ENCODE results near the gene CFAP52.

CFAP52 gene

GRCh38 chr17:9644910-9645751 is 68.7 kb downstream of the CFAP52 start, which contains the start of gene USP43:
Gene USP43 (plus strand): TSS chr17:9645517. CDS start chr17:9645633, 116 bp downstream.
- DNase-seq (ENCODE audit: extremely low read depth, low read depth): no peak

GRCh38 chr17:9645851-9646545 is 69.6 kb downstream of the CFAP52 start:
- H3K4me3 ChIP-seq (replicated peaks; ENCODE audit: low read depth, low read length): peak overlapping the region; percentile 65
- TF ChIP-seq CTCF (IDR thresholded peaks at IDR 0.05; ENCODE audit: low read depth, low read length, missing control alignments): no peak
- no peak for DNase-seq (ENCODE audit: extremely low read depth, low read depth)

More at GRCh38 chr17:9644910-9645751, 68.7 kb downstream of the CFAP52 start, which contains the start of gene USP43:
- no peak for TF ChIP-seq CTCF (IDR thresholded peaks at IDR 0.05; ENCODE audit: low read depth, low read length, missing control alignments)
- peak within 1 kb of the TSS; percentile 65 for H3K4me3 ChIP-seq (replicated peaks; ENCODE audit: low read depth, low read length)

- no peak for DNase-seq (ENCODE audit: extremely low read depth, low read depth)
These were observed 70.1 kb downstream of the CFAP52 start for GRCh38 chr17:9646546-9646885.

GRCh38 chr17:9647014-9647413 is 70.6 kb downstream of the CFAP52 start:
- TF ChIP-seq CTCF (IDR thresholded peaks at IDR 0.05; ENCODE audit: low read depth, low read length, missing control alignments): no peak
- DNase-seq (ENCODE audit: extremely low read depth, low read depth): no peak
- no peak overlapping the region for H3K4me3 ChIP-seq (replicated peaks; ENCODE audit: low read depth, low read length)

More at GRCh38 chr17:9646546-9646885, 70.1 kb downstream of the CFAP52 start:
- TF ChIP-seq CTCF (IDR thresholded peaks at IDR 0.05; ENCODE audit: low read depth, low read length, missing control alignments): no peak
- H3K4me3 ChIP-seq (replicated peaks; ENCODE audit: low read depth, low read length): peak overlapping the region; percentile 65

- no peak for DNase-seq (ENCODE audit: extremely low read depth, low read depth)
- no peak for TF ChIP-seq CTCF (IDR thresholded peaks at IDR 0.05; ENCODE audit: low read depth, low read length, missing control alignments)
- H3K4me3 ChIP-seq (replicated peaks; ENCODE audit: low read depth, low read length): no peak overlapping the region
These were observed 72.2 kb downstream of the CFAP52 start for GRCh38 chr17:9648521-9649110.

GRCh38 chr17:9658593-9659211 is 82.3 kb downstream of the CFAP52 start:
- no peak overlapping the region for H3K4me3 ChIP-seq (replicated peaks; ENCODE audit: low read depth, low read length)
- DNase-seq (ENCODE audit: extremely low read depth, low read depth): peak; percentile 98
- TF ChIP-seq CTCF (IDR thresholded peaks at IDR 0.05; ENCODE audit: low read depth, low read length, missing control alignments): no peak
